Measurements from ENCODE around the gene PLK4.
"Not testable (repeated sequence)": the region's sequence is repeated elsewhere in the genome, so short reads cannot be mapped to it uniquely, and the experiment has no call there.

PLK4 gene

GRCh38 chr4:127916512-127916911 lies 35.8 kb downstream of the PLK4 start:
- no peak for DNase-seq

- no peak for DNase-seq
Measured at GRCh38 chr4:127917151-127917550, 36.5 kb downstream of the PLK4 start.

- DNase-seq, result no peak
Measured at GRCh38 chr4:127920521-127920920, 39.8 kb downstream of the PLK4 start.

- DNase-seq, result no peak
Measured at GRCh38 chr4:127922226-127922625, 41.5 kb downstream of the PLK4 start.

- DNase-seq, result not testable (repeated sequence)
Measured at GRCh38 chr4:127925720-127926119, 45.0 kb downstream of the PLK4 start.

- DNase-seq, result no peak
Measured at GRCh38 chr4:127930175-127930574, 49.5 kb downstream of the PLK4 start.

GRCh38 chr4:127931836-127932235 lies 51.1 kb downstream of the PLK4 start:
- DNase-seq, result not testable (repeated sequence)

GRCh38 chr4:127936974-127937373 lies 56.3 kb downstream of the PLK4 start:
- DNase-seq, result no peak
